Activated CD4-positive, alpha-beta T cell treated with anti-CD3 and anti-CD28 coated beads for 36 hours (primary cell): Measurements from ENCODE around the gene RAB20. TPM values are rescaled to one million over a fixed set of nuclear protein-coding genes. Genes with fewer than 3 reads are reported as not detected.

ENCODE experiments used
- ATAC-seq: fragments of 200-7000 bp; cut with Tn5 transposase; one replicate; pipeline ENCODE4 v1.10.0; 2021; ENCODE audit warnings: mild to moderate bottlenecking, moderate library complexity
- CTCF ChIA-PET: fragments of 350-600 bp; sonication (Branson Sonifier 250); formaldehyde crosslinking; loops from one replicate; lab custom pipeline; 2021; ENCODE audit warnings: antibody characterized with exemption; lab: Charles Lee
- POLR2A ChIA-PET: fragments of 350-600 bp; sonication (Branson Sonifier 250); formaldehyde crosslinking; loops from one replicate; lab custom pipeline; 2021; ENCODE audit warnings: antibody characterized with exemption, inconsistent platforms; lab: Charles Lee
- DNase-seq: peaks from one replicate; pipeline ENCODE4 v3.0.0-alpha.2; 2020
- H3K27ac Mint-ChIP-seq: one replicate; pipeline ENCODE4 v1.8.0; 2021; ENCODE audit warnings: mixed read lengths
- H3K27me3 Mint-ChIP-seq: one replicate; pipeline ENCODE4 v1.8.0; 2021; ENCODE audit warnings: mixed read lengths
- H3K36me3 Mint-ChIP-seq: one replicate; pipeline ENCODE4 v1.8.0; 2021; ENCODE audit warnings: low read depth, mixed read lengths
- H3K4me1 Mint-ChIP-seq: one replicate; pipeline ENCODE4 v1.8.0; 2021; ENCODE audit warnings: mixed read lengths
- H3K4me3 Mint-ChIP-seq: one replicate; pipeline ENCODE4 v1.8.0; 2021; ENCODE audit warnings: mild to moderate bottlenecking, moderate library complexity, mixed read lengths
- H3K9me3 Mint-ChIP-seq: one replicate; pipeline ENCODE4 v1.8.0; 2021; ENCODE audit warnings: low read depth, mixed read lengths
- intact Hi-C, 2 experiments: fragments of 100-400 bp; cut with DNase I in 1 of 2; cut with micrococcal nuclease in 1 of 2; formaldehyde crosslinking; loops; one replicate each; pipeline versions ENCODE4 v1.14.2 to v1.15.1; 2022 to 2024; cut with DNase I, micrococcal nuclease
- total RNA-seq, 2 experiments: library from RNA; stranded (reverse); gene quantifications; one replicate each; pipeline ENCODE4 v1.2.3, GENCODE V29; 2021

RAB20 gene
- total RNA-seq, 2 experiments from 2014 or later: 6.0 to 9.0 TPM

GRCh38 chr13:110479648-110480047 lies 81.9 kb downstream of the RAB20 start:
- H3K27me3 Mint-ChIP-seq: peaks cover 6% of the 10 kb centered on the region
- POLR2A ChIA-PET: no interaction called here
- CTCF ChIA-PET: interaction anchor here (0.7 kb wide), 1 partner anchor 985 kb away, joined by 3 read pairs; no protein-coding TSS in a partner anchor
- H3K4me3 Mint-ChIP-seq: no peak overlapping the region
- no peaks in the 10 kb centered on the region for H3K36me3 Mint-ChIP-seq
- H3K4me1 Mint-ChIP-seq: no peaks in the 10 kb centered on the region
- DNase-seq (no peak), ATAC-seq (no peak)
- no peak overlapping the region for H3K27ac Mint-ChIP-seq
- intact Hi-C loops: no loop called here
- no peaks in the 10 kb centered on the region for H3K9me3 Mint-ChIP-seq

GRCh38 chr13:110479215-110479545 lies 82.3 kb downstream of the RAB20 start:
- H3K4me1 Mint-ChIP-seq: no peaks in the 10 kb centered on the region
- no peaks in the 10 kb centered on the region for H3K9me3 Mint-ChIP-seq
- ChIA-PET CTCF (interaction anchor here (1.1 kb wide), 1 partner anchor 11 kb away, joined by 3 read pairs; no protein-coding TSS in a partner anchor), POLR2A (no interaction called here)
- intact Hi-C loops: no loop called here
- H3K36me3 Mint-ChIP-seq: no peaks in the 10 kb centered on the region
- DNase-seq (no peak), ATAC-seq (no peak)
- no peak overlapping the region for H3K4me3 Mint-ChIP-seq
- peaks cover 6% of the 10 kb centered on the region for H3K27me3 Mint-ChIP-seq
- no peak overlapping the region for H3K27ac Mint-ChIP-seq

DNA sequence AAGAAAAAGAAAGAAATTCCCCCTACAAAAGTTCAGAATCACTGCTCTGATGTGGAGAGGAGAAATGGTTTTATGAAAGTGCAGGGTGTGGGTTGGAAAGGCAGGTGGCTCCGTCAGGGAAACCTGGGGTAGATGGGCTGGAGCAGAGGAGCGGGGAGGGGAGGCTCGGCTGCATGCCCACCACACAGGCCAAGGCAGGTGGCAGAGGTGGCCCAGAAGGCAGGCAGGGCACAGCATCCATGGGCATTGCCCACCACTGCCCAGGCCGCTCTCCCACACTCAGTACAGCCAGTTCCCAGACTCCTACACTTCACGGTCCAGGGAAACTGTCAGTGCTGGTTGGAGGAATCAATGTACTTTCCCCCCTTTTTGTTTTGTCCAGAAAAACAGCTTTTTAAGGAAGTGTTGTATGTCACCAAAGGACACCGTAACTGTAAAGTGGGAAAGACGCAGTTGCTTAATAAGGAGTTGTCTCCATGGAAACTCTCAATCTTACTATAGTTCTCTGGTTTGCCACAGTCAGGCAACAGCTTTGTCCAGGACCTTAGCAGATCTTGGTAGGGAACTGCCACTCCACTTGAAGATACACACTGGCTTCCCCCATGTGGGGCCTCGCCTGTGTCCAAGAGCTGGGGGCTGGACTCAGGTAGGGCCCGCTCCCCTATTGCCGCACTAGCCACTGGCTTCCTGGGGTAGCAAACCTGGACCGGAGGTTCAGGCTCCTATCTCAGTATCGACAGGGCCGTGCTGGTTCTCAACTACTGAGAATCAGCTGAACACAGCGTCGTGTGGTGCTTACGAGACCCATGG lies 82.9 kb downstream of the RAB20 start:
- ATAC-seq (no peak), DNase-seq (no peak)
- intact Hi-C loops: no loop called here
- no peaks in the 10 kb centered on the region for H3K4me1 Mint-ChIP-seq
- ChIA-PET CTCF (interaction anchor here (1.1 kb wide), 1 partner anchor 11 kb away, joined by 3 read pairs; no protein-coding TSS in a partner anchor), POLR2A (no interaction called here)
- no peak overlapping the region for H3K4me3 Mint-ChIP-seq
- H3K27ac Mint-ChIP-seq: no peak overlapping the region
- peaks cover 6% of the 10 kb centered on the region for H3K27me3 Mint-ChIP-seq
- H3K36me3 Mint-ChIP-seq: no peaks in the 10 kb centered on the region
- H3K9me3 Mint-ChIP-seq: no peaks in the 10 kb centered on the region

GRCh38 chr13:110477706-110478245 lies 83.7 kb downstream of the RAB20 start:
- no peak overlapping the region for H3K4me3 Mint-ChIP-seq
- POLR2A ChIA-PET: no interaction called here
- no peak overlapping the region for H3K27ac Mint-ChIP-seq
- DNase-seq (no peak), ATAC-seq (no peak)
- H3K4me1 Mint-ChIP-seq: no peaks in the 10 kb centered on the region
- intact Hi-C loops: no loop called here
- H3K36me3 Mint-ChIP-seq: no peaks in the 10 kb centered on the region
- CTCF ChIA-PET: interaction anchor here (1.1 kb wide), 1 partner anchor 12 kb away, joined by 3 read pairs; no protein-coding TSS in a partner anchor
- H3K9me3 Mint-ChIP-seq: no peaks in the 10 kb centered on the region
- H3K27me3 Mint-ChIP-seq: peaks cover 6% of the 10 kb centered on the region

DNA sequence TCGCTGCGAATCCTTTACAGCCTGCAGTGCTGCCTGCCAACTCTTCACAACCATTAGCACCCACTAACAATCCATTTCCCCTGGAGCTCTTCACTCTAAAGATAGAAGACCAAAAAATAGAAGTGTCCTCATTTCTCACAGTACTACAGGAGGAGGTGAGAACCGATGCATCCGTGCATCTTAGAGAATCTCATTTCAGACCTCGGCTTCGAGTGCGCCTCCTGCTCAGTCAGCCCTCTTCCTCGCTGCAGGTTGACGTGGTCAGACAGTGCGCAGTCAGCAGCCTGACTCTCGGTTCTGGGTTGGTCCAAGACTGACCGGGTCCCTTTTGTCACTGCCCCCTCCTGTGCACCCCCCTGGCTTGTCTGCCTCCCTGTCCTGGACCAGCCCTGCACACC lies 85.3 kb downstream of the RAB20 start:
- intact Hi-C loops: no loop called here
- Mint-ChIP-seq H3K4me1 (peaks cover 2% of the 10 kb centered on the region), H3K27ac (no peak overlapping the region), H3K36me3 (no peaks in the 10 kb centered on the region), H3K4me3 (no peak overlapping the region), H3K9me3 (no peaks in the 10 kb centered on the region), H3K27me3 (peaks cover 8% of the 10 kb centered on the region)
- POLR2A ChIA-PET: no interaction called here
- CTCF ChIA-PET: interaction anchor here (1.5 kb wide), 1 partner anchor 21 kb away, joined by 3 read pairs; no protein-coding TSS in a partner anchor
- ATAC-seq (no peak), DNase-seq (no peak)

DNA sequence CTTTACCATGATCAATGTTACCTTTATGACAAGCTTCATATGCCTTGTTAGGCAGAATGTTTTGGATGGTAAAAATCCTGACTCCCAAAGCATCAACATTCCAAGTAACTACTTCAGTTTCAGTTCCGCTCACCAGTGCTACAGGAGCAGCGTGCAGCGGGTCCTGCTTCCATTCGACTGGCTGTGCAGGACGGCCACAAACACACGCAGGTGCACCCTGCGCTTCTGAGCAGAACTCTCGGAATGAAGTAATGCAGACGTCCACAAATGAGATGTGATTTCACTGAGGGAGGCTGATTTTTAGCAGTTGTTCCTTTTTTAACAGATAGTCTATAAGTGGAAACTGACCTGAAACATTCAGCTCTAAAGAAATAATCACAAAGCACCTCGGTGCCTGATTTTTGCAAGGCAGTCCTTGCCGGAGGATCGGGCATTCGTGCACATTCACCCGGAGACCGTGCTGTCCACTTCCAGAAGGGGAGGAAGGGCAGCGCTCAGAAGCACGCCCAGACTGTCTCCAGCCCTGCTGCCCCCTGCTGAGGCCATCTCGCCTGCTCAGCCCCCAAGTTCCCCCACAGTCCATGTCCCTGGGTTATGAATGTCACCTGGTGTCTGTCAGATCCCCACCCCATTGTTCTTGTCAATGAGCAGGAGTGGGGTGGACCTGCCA lies 85.8 kb downstream of the RAB20 start:
- Mint-ChIP-seq H3K27ac (no peak overlapping the region), H3K9me3 (no peaks in the 10 kb centered on the region), H3K36me3 (no peaks in the 10 kb centered on the region), H3K4me1 (peaks cover 2% of the 10 kb centered on the region), H3K27me3 (peaks cover 14% of the 10 kb centered on the region), H3K4me3 (no peak overlapping the region)
- ChIA-PET POLR2A (no interaction called here), CTCF (interaction anchor here (1.5 kb wide), 1 partner anchor 20 kb away, joined by 3 read pairs; no protein-coding TSS in a partner anchor)
- ATAC-seq: no peak
- intact Hi-C loops: no loop called here
- no peak for DNase-seq

- Mint-ChIP-seq H3K4me1 (peaks cover 2% of the 10 kb centered on the region), H3K9me3 (no peaks in the 10 kb centered on the region), H3K27ac (no peak overlapping the region), H3K4me3 (no peak overlapping the region), H3K27me3 (peaks cover 18% of the 10 kb centered on the region), H3K36me3 (no peaks in the 10 kb centered on the region)
- POLR2A ChIA-PET: no interaction called here
- intact Hi-C loops: no loop called here
- ATAC-seq (no peak), DNase-seq (no peak)
- CTCF ChIA-PET: interaction anchor here (1.5 kb wide), 1 partner anchor 20 kb away, joined by 3 read pairs; no protein-coding TSS in a partner anchor
Observed at GRCh38 chr13:110475117-110475516, 86.4 kb downstream of the RAB20 start.

GRCh38 chr13:110474713-110475112 lies 86.8 kb downstream of the RAB20 start:
- ATAC-seq: no peak
- ChIA-PET POLR2A (no interaction called here), CTCF (no interaction called here)
- peaks cover 2% of the 10 kb centered on the region for H3K4me1 Mint-ChIP-seq
- H3K4me3 Mint-ChIP-seq: no peak overlapping the region
- intact Hi-C loops: no loop called here
- H3K36me3 Mint-ChIP-seq: no peaks in the 10 kb centered on the region
- peaks cover 18% of the 10 kb centered on the region for H3K27me3 Mint-ChIP-seq
- no peak for DNase-seq
- H3K27ac Mint-ChIP-seq: no peak overlapping the region
- no peaks in the 10 kb centered on the region for H3K9me3 Mint-ChIP-seq

Other genes starting within 250 kb of the RAB20 start
- 10 to 100 TPM; 19.6 to 23.3 TPM for gene NAXD, start 53.8 kb upstream of the RAB20 start, total RNA-seq
- gene CARS2, start 144.4 kb upstream of the RAB20 start, total RNA-seq: 10 to 100 TPM; 52.1 to 55.8 TPM
- 10 to 100 TPM; 19.6 to 19.7 TPM for gene ING1, start 152.0 kb upstream of the RAB20 start, total RNA-seq